ENCODE data around the gene TANK.
A peak's percentile ranks its signal among the peaks of the same experiment; 100 is the strongest.
"Not testable (repeated sequence)": the region's sequence is repeated elsewhere in the genome, so short reads cannot be mapped to it uniquely, and the experiment has no call there.

Gene TANK, protein sequence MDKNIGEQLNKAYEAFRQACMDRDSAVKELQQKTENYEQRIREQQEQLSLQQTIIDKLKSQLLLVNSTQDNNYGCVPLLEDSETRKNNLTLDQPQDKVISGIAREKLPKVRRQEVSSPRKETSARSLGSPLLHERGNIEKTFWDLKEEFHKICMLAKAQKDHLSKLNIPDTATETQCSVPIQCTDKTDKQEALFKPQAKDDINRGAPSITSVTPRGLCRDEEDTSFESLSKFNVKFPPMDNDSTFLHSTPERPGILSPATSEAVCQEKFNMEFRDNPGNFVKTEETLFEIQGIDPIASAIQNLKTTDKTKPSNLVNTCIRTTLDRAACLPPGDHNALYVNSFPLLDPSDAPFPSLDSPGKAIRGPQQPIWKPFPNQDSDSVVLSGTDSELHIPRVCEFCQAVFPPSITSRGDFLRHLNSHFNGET

DNA sequence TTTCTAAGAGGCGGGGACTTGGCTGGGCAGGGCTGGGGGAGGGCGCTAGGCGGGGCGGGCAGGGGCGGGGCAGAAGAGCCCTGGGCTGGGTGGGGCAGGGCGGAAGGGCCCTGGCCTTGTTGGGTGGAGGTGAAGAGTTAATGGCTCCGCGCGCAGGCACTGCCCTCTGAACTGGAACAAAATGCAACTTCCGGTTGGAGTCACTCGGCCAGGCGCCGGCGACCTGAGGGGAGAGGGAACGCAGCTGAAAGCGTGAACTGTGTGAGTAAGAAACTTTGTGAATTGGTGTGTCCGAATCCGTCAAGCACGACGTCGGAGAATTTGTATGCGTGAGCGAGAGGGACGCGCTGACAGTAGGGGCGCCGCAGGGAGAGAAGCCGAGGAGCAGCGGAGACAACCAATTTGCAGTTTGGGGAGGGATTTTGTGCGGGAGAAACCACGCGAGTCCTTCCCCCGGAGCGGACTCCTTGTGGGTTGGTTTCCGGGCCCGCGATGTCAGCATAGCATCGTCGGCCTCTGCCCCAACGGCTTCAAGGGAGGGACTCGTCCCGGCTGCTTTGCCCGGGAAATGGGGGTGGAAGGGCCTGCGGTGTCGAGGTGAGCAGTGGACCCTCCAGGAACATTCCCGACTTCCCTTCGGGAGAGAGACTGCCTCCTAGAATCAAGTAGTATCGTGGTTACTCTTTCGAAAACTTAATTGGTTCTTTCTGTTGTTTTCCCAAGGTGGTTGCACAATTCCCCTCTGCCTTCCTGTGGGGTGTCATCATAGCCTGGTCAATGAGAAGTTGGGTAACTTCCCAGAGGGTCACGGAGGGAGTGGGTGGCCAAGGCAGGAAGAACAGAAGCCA lies at the start of gene TANK:
TANK (plus strand) TSS at position 203 of the 848 bp plus-strand sequence. CDS start 19,235 bp downstream, outside the sequence.
- peak; percentile 92 for DNase-seq (ENCODE audit: low spot score)

DNA sequence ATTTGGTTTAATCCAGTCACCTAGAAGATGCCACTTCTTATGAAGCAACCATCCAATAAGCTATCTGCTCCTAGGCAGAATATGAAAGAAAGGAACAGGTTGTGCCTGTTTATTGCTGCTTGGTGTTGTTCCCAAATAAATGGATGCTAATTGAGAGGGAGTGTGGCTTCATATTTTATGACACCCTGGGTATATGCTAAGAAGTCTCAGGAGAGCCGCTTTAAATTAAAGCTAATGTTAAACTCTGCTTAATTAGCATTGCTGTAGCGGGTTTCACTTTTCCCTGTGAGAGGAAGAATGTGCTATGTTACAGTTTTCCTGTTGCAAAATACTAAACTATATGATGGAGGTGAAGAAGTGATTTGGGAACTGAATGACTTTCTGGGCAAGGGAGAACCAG lies 48.7 kb upstream of the TANK start:
- no peak for DNase-seq (ENCODE audit: low spot score)

DNA sequence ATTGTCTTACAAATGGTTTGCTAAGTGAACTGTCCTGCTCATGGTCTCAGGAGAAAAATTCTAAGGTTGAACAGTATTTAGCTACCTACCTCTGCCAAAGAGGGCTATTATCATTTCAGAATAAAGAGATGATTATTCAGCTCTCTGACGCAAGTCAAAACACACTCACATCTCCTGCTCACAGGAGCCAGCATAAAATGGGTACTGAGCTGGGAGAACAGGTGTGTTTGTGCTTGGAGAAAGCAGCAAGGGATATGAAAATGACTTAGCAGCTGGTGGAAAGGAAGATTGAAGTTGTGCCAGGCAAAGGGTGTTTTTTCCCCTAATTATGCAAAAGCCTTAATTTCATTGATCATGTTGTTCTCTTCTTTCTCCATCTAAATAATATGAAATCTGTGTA lies 47.3 kb upstream of the TANK start:
- no peak for DNase-seq (ENCODE audit: low spot score)

DNA sequence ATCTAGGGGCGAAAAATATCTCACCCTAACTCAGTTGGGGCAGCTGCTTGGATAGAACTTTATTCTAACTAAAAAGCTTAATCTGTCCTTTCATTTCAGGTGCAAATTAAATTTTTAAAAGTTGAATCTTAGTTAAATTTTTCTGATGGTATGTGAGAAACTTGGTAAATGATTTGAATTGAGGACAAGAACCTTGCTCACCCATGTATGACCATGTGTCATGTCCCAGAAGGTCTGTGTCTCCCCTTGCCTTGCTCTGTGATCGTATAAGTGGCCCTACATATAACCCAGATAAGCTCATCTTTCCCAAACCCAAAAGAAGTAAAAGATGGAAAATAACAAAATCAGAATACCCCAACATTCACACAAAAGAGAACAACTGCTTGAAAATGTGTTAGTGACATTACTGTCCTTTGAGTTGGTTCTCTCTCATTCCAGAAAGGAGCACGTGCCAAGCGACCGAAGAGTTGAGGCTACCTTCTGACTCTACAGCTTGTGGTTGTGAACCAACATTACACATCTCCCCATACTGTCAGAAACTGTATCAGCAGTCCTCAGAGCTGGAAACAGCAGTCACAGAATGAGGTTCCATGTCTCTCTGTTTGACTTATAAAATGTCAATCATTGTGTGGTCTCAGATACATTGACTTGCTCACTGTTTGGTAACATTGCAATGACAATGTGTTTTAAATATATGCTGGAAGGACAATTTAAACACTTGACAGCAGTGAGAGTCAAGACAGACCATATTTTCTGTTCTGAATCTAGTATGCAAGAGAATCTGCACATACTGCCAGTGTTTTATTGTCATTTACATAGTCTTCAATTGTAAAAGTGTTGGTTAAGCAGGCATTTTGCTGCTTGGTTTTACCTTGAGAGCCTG lies 46.3 kb upstream of the TANK start:
- DNase-seq (ENCODE audit: low spot score), result no peak

DNA sequence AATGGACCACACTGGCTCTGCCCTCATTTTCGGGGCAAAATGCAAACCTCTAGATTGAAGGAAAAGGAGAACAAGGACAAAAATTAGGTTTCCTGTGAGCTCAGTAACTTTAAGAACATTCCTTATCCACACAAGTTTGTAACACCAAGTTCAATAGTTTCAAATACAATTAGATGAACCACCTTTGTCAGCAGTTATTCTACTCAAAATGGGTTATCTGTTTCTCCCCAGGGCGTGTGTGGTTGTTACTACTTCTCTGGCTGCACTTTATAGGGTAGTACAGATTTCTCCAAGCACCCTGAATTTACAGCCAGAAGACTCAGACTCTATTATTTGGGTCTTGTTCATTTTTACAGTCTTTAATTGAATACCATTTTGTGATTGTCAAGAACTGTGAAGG lies 45.0 kb upstream of the TANK start:
- DNase-seq (ENCODE audit: low spot score), result no peak

DNA sequence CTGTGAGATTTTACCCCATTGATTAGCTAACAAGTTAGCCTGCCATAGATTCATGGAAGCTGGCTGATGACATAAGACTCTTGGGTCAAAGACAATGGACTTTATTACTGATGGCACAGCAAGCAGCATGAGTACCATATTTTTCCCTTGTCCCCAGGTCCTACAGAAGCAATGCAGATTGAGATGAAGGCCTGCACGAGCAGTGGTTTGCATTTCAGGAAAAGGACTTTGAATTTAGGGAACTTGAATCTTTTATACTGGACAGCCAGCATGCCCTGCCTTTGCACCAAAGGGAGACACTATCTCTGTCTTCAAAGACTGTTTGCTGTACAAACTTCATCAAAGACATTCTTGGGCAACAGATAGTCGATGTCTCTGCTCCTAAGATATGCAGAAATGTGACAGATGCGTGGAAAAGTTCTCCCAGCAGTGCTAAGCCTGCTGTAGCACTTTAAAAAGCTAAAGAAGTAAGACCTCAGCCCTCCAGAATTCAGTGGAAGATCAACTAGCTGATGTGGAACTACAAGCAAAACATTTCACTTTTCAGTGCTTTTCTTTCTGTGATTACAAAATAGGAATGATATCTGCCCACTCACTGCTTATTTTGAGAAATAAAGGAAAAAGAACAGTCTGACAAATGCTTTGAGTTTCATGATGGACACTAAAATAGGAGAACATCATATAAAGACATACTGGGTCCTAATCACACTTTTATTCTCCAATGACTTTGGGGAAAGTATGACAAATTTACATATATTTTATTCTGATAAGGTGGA lies 44.4 kb upstream of the TANK start:
- DNase-seq (ENCODE audit: low spot score), result no peak

DNA sequence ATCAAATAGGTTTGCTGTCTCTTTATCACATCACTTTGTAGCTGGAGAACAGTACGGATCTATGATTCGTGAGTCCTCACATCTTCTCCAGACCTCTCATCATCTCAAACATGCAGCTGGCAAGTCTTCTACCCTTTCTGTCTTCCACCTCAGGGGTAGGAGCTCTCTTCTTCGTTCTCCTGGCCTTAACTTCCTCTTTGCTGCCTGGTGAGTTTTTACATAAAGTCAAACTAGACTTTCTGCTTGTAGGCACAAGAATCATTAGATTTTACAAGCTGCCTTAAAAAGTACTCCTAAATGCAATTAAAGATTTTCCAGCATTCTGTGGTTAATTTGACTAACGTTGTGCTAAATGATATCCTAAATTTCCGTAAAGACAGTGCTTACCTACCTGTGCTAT lies 43.7 kb upstream of the TANK start:
- DNase-seq (ENCODE audit: low spot score), result no peak

DNA sequence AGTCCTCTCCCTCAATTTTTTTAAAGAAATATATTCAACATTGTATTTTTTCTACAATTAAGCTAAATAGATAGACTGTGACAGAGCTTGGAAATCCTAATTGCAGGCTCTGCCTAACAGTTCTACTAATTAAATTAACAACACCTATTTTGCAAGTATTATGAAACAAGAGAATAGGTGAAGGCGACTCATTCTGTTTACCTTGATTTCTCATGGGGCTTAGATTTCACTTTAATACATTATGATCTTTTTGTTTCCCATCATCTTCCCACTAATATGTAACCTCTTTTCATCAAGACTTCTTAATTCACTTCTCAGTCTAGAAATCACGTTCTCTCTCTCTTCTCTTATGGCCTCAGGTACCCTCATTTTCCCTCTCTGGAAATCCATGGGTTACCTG lies 42.7 kb upstream of the TANK start:
- no peak for DNase-seq (ENCODE audit: low spot score)

DNA sequence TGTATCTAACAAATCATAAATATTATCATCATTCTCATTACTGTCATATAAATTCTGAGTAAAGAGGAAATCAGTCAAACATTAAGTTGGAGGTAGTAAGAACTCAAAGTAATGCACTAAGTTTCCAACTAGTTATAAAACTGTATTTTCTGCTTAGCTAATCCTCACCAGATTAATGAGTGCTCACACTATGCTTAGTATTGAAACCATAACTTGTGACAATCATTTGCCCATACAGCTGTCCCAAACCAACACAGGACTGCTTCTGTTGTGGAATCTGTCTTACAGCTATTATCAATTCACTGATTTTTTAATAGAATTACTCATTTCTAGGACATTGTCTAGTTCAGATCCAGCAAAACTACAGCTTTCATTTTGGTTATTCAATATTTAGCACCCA lies 41.5 kb upstream of the TANK start:
- DNase-seq (ENCODE audit: low spot score), result no peak

DNA sequence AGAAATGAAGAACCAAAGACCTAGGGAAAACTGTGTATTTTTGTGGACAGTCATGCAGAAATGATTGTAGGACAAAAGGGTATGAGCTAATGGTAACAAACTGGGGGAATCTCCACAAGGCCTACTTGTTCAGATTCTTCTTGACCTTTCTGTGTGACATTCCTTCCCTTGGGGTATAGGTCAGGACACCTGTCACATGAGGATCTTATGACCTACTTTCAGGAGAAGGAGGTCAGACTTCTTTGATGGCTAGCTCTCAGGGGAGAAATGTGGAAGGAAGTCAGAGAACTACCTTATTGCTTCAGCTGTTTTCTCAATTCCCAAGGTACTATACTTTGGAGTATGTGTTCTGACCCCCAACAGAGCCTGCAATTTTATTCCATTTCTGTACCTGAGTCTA lies 40.7 kb upstream of the TANK start:
- DNase-seq (ENCODE audit: low spot score), result no peak

DNA sequence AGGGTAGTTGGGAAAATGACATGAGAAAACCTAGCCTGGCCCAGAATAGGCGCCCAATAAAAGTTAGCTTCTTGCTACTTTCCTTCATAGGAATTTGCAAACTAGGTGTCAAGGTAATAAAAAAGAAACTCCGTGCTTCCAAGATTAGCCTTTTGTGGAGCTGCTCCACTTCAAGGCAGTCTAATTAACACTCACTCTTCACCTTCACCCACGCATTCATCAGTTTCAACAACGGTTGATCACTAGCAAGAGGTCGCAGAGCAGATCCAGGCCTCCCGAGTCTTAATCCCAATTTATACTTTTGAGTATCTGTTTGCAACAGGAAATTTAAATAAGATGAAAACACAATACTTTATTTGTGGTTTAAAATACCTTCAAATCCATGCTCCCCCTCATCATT lies 39.5 kb upstream of the TANK start:
- DNase-seq (ENCODE audit: low spot score), result no peak

DNA sequence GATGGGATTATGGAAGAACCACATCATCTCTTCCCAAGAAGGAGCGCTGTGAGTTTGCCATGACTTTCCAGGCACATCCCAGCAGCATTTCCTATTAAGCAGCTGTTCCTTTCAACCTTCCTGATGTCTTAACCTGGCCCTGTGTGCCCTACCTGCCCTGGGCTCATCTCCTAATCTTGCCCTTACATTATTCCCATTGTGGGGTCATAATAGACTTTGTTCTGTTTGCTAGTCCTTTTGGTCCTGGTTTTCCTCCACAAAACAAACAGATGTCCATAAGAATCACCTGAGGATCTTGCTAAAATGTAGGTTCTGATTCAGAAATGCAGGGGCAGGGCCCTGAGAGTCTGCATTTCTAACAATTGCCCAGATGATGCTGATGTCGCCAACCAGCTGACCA lies 38.6 kb upstream of the TANK start:
- DNase-seq (ENCODE audit: low spot score), result no peak

DNA sequence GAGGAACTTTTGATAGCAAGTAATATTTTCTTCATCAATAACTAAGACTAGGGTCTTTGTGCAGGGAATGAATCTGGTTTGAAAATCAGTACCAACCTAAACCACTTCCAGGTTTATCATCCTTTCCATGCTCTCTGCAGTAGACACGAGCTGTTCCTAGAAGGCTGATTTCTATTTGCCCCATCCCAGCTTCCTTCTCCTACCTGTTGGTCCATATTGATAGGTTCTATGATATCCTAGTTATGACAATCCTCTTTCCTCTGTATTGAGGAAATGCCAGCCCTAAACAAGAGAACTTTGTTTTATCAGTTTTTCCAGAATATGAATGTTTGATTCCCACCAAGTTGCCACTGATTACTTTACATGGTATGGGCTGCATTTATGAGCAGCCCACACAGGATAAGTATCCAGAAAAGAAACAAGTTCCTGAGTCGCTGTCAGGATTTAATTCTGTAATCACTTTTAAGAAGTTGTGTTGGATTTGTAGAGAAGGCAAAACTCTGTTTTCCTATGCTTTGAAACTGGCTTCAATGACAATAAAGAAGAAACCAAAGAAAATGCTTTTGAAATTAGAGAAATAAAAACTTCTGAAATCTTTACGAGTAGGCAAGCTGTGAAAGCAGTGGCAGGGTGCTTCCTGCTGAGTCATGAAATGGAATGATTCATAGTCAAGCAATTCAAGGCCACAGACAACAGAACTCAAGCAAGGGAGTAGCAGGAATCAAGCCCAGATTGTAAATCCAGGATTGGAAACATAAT lies 37.3 kb upstream of the TANK start:
- peak; percentile 42 for DNase-seq (ENCODE audit: low spot score)

DNA sequence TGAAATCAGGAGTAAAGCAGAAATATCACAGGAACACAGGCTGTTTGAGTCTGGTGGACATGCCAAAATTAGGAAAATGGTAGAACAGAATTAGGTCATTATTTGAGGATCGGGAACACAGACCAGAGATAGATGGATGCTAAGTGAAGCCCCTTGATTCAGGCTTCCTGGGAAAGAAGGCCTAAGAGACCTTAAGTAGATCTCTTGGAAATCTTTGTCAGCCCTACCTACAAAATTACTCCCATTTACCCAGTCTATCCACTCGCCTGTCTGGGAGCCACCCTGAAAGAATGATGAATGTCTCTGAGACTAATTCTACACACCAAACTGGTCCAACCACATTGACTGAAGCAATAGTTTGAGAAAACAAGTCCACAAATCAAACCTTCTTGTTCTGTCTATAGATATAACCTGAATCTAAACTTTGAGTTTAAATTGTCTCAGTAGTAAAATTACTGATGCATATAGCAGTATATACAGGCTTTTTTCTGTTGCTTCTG lies 36.6 kb upstream of the TANK start:
- no peak for DNase-seq (ENCODE audit: low spot score)

DNA sequence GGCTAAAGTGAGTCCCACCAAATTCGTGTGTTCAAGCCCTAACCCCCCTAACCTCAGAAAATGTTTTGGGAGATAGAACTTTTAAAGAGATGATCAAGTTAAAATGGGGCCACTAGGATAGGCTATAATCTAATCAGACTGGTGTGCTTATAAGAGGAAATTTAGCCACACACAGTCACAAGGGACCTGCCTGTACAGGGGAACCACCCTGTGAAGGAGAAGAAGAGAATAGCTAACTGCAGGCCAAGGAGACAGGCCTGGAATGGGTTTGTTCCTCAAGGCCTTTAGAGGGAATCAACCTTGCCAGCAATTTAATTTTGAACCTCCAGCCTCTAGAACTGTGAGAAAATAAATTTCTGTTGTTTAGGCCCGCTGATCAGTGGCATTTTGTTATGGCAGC lies 36.0 kb upstream of the TANK start:
- no peak for DNase-seq (ENCODE audit: low spot score)

DNA sequence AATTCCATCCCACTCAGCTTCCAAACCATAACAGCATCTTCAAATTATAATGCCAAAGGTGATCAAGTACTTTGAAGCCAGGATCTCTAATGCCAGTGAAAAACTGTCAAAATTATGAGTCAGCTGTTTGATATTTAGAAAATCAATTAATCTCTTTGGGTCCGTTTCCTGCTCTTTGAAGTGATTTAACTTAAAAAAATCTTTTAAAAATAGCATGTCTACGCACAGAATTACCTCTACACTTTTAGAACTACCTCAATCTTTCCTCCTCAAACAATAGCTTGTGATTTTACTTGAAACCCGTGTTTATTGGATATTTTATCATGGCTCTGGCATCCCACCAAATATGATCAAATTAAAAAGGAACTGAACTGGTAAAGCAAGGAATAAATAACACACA lies 31.3 kb upstream of the TANK start:
- no peak for DNase-seq (ENCODE audit: low spot score)

DNA sequence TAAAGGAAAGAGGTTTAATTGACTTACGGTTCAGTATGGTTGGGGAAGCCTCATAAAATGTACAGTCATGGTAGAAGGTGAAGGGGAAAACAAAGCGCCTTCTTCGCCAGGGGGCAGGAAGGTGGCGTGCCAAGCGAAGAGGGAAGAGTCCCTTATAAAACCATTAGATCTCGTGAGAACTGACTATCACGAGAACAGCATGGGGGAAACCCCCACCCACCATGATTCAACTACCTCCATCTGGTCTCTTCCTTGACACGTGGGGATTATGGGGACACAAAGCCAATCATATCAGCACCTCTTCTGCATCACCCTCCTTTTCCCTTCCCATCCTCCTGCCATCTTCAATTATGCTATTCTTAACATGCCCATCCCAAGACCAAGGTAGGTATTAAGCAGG lies 29.9 kb upstream of the TANK start:
- DNase-seq (ENCODE audit: low spot score), result no peak

DNA sequence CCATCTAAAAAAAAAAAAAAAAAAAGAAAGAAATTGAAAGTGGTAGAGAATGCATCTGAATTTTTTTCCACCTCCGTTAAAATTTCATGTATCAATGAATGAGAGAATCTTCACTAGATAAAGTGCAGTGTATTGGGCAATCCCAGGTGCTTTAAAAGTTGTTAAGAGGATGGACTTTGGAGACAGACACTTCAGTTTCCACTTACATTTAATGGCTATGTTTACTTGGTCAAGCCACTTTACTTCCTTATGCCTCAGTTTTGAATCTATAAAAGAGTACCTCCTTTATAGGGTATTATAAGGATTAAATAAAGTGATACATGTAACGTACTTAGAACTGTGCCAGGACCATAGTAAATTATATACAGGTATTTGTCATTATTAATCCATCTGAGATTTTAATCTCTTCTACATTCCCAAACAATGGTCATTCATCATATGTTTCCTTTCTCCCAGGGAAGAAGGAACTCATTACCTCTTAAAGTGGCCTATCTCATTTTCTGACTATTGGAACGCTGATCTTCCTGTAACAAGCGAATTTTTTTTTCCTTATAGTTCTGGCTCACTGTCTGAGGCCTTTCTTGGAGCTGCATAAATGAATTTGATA lies 29.1 kb upstream of the TANK start:
- DNase-seq (ENCODE audit: low spot score), result no peak

DNA sequence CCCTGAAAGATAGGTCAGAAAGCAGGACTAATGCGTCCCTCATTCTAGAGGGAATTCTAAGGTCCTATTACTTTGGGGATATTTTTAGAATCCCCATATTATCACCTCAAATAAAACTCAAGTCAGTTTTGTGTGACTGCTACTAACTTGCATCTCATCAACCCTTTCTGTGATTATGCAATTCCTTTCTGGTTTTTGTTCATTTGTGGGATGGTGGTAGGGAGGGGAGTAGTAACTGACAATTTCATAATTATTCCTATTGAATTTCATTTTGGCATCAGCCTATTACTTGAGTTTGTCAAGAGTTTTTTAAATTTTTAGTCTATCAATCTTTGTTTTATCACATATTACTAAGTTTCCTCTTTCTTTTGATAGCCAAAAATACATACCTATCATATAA lies 28.4 kb upstream of the TANK start:
- no peak for DNase-seq (ENCODE audit: low spot score)

DNA sequence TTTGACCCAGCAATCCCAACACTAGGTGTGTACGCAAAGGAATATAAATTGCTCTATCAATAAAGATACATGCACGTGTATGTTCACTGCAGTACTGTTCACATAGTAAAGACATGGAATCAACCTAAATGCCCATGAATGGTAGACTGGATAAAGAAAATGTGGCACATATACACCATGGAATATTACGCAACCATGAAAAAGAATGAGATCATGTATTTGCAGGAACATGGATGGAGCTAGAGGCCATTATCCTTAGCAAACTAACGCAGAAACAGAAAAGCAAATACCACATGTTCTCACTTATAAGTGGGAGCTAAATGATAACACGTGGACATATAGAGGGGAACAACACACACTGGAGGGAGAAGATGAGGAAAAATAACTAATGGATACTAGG lies 27.8 kb upstream of the TANK start:
- not testable (repeated sequence) for DNase-seq (ENCODE audit: low spot score)

All from CD4-positive, alpha-beta T cell treated with Interleukin-2 at 100 ng/mL for 4 hours (primary cell).